Measurements from ENCODE around the gene TTC16. TPM values are rescaled to one million over a fixed set of nuclear protein-coding genes. Genes with fewer than 3 reads are reported as not detected.
A peak's percentile ranks its signal among the peaks of the same experiment; 100 is the strongest.

Gene TTC16
- total RNA-seq, 1 donor, result under 0.01 TPM

- H3K79me2 ChIP-seq (ENCODE audit: insufficient read depth, low read length), result peaks cover 4% of the 10 kb centered on the region
- H3K9me3 ChIP-seq (ENCODE audit: low read depth, low read length), result no peaks in the 10 kb centered on the region
- H3K27ac ChIP-seq (ENCODE audit: low read depth, low read length), result no peak overlapping the region
- no peak overlapping the region for H3K4me3 ChIP-seq (ENCODE audit: insufficient read depth, low read length)
- no peaks in the 10 kb centered on the region for H3K27me3 ChIP-seq (ENCODE audit: insufficient read depth, low read length)
- TF ChIP-seq, protein P1, sequence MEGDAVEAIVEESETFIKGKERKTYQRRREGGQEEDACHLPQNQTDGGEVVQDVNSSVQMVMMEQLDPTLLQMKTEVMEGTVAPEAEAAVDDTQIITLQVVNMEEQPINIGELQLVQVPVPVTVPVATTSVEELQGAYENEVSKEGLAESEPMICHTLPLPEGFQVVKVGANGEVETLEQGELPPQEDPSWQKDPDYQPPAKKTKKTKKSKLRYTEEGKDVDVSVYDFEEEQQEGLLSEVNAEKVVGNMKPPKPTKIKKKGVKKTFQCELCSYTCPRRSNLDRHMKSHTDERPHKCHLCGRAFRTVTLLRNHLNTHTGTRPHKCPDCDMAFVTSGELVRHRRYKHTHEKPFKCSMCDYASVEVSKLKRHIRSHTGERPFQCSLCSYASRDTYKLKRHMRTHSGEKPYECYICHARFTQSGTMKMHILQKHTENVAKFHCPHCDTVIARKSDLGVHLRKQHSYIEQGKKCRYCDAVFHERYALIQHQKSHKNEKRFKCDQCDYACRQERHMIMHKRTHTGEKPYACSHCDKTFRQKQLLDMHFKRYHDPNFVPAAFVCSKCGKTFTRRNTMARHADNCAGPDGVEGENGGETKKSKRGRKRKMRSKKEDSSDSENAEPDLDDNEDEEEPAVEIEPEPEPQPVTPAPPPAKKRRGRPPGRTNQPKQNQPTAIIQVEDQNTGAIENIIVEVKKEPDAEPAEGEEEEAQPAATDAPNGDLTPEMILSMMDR (IDR thresholded peaks at IDR 0.05; ENCODE audit: extremely low read depth, low read depth, low read length), result no peak
- peaks cover 10% of the 10 kb centered on the region for H3K4me1 ChIP-seq (ENCODE audit: insufficient read depth, low read length)
- DNase-seq (ENCODE audit: insufficient read length, low spot score, missing footprints), result no peak
- no peak overlapping the region for H2AFZ ChIP-seq (ENCODE audit: low read length)
- no peaks in the 10 kb centered on the region for H4K20me1 ChIP-seq (ENCODE audit: insufficient read depth, low read length)
- peaks cover 6% of the 10 kb centered on the region for H3K36me3 ChIP-seq (ENCODE audit: insufficient read depth, low read length)
- H3K4me2 ChIP-seq (ENCODE audit: insufficient read depth, low read length), result no peak overlapping the region
These were observed 17.7 kb downstream of the TTC16 start for GRCh38 chr9:127733614-127734013.

DNA sequence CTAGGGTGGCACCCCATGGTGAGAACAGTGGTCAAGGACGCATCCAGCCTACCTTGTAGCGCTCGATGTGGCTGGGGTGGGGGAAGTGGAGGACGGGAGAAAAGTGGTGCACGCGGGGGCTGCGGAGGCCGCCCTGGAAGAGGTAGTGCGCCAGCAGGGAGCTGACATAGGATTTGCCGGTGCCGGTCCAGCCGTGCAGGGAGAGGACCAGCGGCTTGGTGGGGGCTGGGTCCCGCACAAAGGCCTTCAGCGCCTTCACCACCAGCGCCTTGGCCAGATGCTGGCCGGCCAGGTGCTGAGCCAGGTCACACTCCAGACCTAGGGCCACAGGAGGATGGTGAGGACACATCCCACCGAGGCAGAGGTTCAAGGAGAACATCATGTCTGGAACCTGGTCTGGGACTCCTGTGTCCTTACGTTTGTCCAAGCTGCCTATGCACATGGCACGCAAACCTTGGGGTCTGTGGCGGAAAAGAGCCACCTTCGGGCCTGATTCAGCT lies 18.4 kb downstream of the TTC16 start:
- no peak for DNase-seq (ENCODE audit: insufficient read length, low spot score, missing footprints)
- peak overlapping the region; percentile 80 for H3K4me3 ChIP-seq (ENCODE audit: insufficient read depth, low read length)
- H3K36me3 ChIP-seq (ENCODE audit: insufficient read depth, low read length), result peaks cover 6% of the 10 kb centered on the region
- peak overlapping the region; percentile 50 for H3K27ac ChIP-seq (ENCODE audit: low read depth, low read length)
- peak overlapping the region; percentile 79 for H3K4me2 ChIP-seq (ENCODE audit: insufficient read depth, low read length)
- H4K20me1 ChIP-seq (ENCODE audit: insufficient read depth, low read length), result no peaks in the 10 kb centered on the region
- no peaks in the 10 kb centered on the region for H3K9me3 ChIP-seq (ENCODE audit: low read depth, low read length)
- H2AFZ ChIP-seq (ENCODE audit: low read length), result peak overlapping the region; percentile 80
- H3K4me1 ChIP-seq (ENCODE audit: insufficient read depth, low read length), result peaks cover 10% of the 10 kb centered on the region
- H3K27me3 ChIP-seq (ENCODE audit: insufficient read depth, low read length), result no peaks in the 10 kb centered on the region
- peaks cover 4% of the 10 kb centered on the region for H3K79me2 ChIP-seq (ENCODE audit: insufficient read depth, low read length)
- TF ChIP-seq, protein P1 (IDR thresholded peaks at IDR 0.05; ENCODE audit: extremely low read depth, low read depth, low read length), result no peak

DNA sequence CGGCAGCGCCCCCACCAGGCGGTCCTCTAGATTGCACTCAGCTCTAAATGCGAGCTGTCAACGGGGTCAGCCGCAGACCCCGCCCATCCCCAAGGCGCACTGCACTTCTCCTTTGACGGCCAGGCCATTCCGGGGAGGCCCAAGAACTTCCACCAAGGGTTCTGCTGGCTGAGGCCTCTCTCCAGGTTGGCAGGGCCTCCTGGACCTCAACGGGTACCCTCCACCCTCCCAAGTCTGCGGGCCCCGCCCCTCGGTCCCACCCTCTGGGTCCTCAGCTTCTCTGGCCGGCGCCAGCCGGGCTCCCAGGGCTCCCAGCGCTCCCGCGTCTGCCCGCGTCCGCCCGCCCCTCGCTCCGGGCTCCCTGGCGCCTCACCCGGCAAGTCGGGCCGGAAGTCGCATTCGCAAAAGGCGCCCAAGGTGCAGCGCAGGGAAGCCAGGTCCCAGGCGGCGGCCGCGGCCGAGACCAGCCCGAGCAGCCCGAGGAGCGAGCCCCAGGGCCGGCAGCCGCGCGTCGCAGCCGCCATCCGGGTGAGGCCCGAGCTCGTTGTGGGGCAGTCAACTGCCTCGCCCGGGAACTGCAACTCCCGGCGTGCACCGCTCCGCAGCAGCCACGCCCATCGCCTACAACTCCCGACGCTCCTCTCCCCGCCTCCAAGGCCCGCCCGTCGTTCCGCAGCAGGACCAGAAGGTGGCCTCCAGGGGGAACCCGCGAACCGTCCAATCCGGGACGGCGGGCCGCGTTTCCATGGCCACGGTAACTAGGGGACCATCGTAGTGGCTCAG lies 19.1 kb downstream of the TTC16 start, which contains the start of gene TOR2A:
Gene TOR2A, minus strand, starts transcription at position 548 of the 783 bp plus-strand sequence. Its CDS starts 24 bp downstream, at position 524.
- H3K4me2 ChIP-seq (ENCODE audit: insufficient read depth, low read length), result peak within 1 kb of the TSS; percentile 79
- H3K36me3 ChIP-seq (ENCODE audit: insufficient read depth, low read length), result peaks cover 6% of the 10 kb centered on the region
- peak within 1 kb of the TSS; percentile 80 for H2AFZ ChIP-seq (ENCODE audit: low read length)
- H3K27me3 ChIP-seq (ENCODE audit: insufficient read depth, low read length), result no peaks in the 10 kb centered on the region
- H3K79me2 ChIP-seq (ENCODE audit: insufficient read depth, low read length), result peaks cover 4% of the 10 kb centered on the region
- no peaks in the 10 kb centered on the region for H4K20me1 ChIP-seq (ENCODE audit: insufficient read depth, low read length)
- H3K4me3 ChIP-seq (ENCODE audit: insufficient read depth, low read length), result peak within 1 kb of the TSS; percentile 80
- no peaks in the 10 kb centered on the region for H3K9me3 ChIP-seq (ENCODE audit: low read depth, low read length)
- TF ChIP-seq, protein P1 (IDR thresholded peaks at IDR 0.05; ENCODE audit: extremely low read depth, low read depth, low read length), result peak; percentile 91
- peak within 1 kb of the TSS; percentile 50 for H3K27ac ChIP-seq (ENCODE audit: low read depth, low read length)
- peak; percentile 100 for DNase-seq (ENCODE audit: insufficient read length, low spot score, missing footprints)
- H3K4me1 ChIP-seq (ENCODE audit: insufficient read depth, low read length), result peaks cover 10% of the 10 kb centered on the region

DNA sequence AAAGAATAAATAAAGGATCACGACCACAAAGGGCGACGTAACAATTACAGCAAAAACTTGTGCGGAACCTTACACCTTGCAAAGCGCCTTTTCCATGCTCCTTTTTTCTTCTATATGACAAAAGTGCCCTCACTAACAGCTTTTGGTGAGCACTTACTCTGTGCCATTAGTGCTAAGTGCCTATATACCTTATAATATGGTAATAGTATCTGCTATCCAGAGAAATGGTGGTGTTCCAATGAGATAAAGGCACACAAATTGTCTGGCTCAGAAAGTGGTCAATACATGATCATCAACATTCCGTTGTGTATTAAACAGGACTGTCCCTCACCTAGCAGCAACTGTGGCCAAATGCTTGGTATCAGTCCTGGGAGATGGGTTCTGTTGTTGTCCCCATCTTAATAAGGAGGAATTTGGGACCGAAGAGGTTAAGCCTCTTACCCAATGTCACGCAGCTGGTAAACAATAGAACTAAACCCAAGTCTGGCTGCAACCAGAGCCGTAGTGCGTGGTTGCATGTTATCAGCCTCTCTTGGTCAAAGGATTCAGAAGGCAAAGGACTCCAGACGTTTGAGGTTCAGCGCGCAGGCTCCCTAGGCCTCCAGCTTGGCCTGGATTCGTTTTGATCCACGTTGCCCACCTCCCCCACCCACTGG lies 19.8 kb downstream of the TTC16 start:
- H3K4me2 ChIP-seq (ENCODE audit: insufficient read depth, low read length), result peak overlapping the region; percentile 40
- peaks cover 14% of the 10 kb centered on the region for H3K4me1 ChIP-seq (ENCODE audit: insufficient read depth, low read length)
- TF ChIP-seq, protein P1 (IDR thresholded peaks at IDR 0.05; ENCODE audit: extremely low read depth, low read depth, low read length), result no peak
- no peaks in the 10 kb centered on the region for H4K20me1 ChIP-seq (ENCODE audit: insufficient read depth, low read length)
- peaks cover 6% of the 10 kb centered on the region for H3K36me3 ChIP-seq (ENCODE audit: insufficient read depth, low read length)
- H3K4me3 ChIP-seq (ENCODE audit: insufficient read depth, low read length), result no peak overlapping the region
- H3K9me3 ChIP-seq (ENCODE audit: low read depth, low read length), result no peaks in the 10 kb centered on the region
- peaks cover 4% of the 10 kb centered on the region for H3K79me2 ChIP-seq (ENCODE audit: insufficient read depth, low read length)
- H2AFZ ChIP-seq (ENCODE audit: low read length), result no peak overlapping the region
- no peaks in the 10 kb centered on the region for H3K27me3 ChIP-seq (ENCODE audit: insufficient read depth, low read length)
- H3K27ac ChIP-seq (ENCODE audit: low read depth, low read length), result peak overlapping the region; percentile 4
- no peak for DNase-seq (ENCODE audit: insufficient read length, low spot score, missing footprints)

Measured in osteoblast (primary cell).